ENCODE results near the gene C11orf68.

C11orf68 gene

DNA sequence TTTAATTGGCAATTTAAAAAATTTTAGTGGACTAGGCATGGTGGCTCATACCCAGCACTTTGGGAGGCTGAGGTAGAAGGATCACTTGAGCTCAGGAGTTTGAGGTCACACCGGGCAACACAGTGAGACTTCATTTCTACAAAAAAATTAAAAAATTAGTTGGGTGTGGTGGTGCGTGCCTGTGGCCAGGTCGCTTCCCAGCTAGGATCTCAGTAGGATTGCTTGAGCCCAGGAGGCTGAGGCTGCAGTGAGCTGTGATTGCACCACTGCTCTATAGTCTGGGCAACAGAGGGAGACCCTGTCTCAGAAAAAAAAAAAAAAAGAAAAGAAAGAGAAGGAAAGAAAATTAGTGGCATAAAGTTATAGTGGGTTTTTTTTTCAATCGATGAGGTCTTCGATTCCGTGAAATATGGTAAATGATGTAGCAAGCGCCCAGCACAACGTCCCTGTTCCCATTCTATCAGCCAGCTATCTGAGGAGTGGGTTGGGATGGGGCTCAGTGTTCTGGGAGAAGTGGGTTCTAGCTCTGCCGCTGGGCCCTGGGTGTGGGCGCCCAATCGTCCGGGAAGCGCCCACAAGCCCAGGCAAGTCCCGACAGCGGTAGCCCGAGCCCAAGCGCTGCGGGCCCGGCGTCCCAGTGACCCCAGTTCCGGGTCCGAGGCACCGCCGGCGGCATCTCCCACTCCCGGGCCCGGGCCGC lies 20.1 kb downstream of the C11orf68 start (continued):
- peak; percentile 82; the same call in 1 of the 2 replicates for TF ChIP-seq IKZF3 (tag by site-specific recombination; IDR thresholded peaks at IDR 0.05)
- no peak for TF ChIP-seq ZNF530 (tag by site-specific recombination; IDR thresholded peaks at IDR 0.05; ENCODE audit: low read depth)

DNA sequence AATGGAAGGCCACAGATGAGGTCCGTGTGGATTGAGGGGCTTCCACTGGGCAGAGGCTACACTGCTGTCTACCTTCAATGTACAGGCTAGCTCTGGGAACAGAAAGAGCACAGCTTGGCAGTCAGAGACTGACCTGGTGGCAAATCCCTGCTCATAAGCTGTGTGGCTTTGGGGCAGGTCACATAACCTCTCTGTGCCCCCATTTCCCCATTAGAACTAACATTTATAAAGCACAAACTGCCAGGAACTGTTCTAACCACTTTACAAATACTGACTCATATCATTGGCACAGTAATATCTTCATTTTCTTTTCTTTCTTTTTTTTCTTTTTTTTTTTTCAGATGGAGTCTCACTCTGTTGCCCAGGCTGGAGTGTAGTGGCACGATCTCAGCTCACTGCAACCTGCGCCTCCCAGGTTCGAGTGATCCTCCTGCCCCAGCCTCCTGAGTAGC lies 21.8 kb downstream of the C11orf68 start:
- Histone ChIP-seq H3K36me3 (ENCODE audit: control insufficient read depth in 2 of 2, insufficient read depth in 1 of 2, low read length in 2 of 2) (peaks cover 0 to 3% of the 10 kb centered on the region in 2 experiments; a peak in 1 of 3 replicates), H3K27ac (ENCODE audit: extremely low read depth, low read depth, low read length) (no peak overlapping the region)

DNA sequence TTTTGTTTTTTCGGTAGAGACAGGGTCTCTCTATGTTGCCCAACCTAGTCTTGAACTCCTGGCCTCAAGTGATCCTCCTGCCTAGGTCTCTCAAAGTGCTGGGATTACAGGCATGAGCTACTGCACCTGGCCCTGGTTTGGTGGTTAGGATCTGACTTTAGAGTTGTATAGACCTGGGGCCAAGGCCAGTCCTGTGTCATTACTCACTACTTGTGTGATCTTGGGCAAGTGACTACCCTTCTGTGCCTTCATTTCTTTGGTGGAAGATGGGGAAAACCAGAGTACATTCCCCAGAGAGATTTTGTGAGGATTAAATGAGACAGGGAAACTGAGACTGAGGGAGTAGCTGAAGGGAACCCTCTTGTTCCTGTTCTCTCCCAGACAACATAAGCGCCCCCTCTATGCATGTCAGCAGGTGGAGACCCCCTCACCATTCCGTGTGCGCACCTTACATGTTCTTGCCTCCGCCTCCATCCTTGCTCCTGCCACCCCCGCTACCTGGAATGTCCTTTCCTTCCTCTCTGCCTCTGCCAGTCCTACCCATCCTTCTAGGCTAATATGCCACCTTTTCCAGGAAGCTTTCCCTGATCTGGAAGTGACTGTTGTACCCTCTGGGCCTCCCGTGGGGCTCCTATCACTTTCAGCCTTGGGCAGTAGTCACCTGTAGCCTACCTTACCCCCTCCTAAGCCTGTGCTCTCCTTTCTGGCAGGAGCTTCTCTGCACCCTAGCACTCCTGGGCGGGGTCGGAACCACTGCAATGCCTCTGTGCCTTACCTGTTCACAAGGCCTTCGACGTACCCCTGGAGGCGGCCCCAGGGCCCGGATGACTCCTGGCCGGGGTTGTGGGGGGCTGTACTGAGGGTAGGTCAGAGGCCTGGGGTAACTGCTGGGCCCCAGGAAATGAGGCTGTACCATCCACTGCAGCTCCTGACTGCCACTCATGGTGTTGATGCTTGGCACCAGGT lies 22.5 kb downstream of the C11orf68 start:
- Histone ChIP-seq H3K4me3 (ENCODE audit: low read depth, low read length) (no peak overlapping the region), H3K4me1 (ENCODE audit: control insufficient read depth, insufficient read depth, low read length) (no peaks in the 10 kb centered on the region), H3K27ac (ENCODE audit: extremely low read depth, low read depth, low read length) (no peak overlapping the region), H3K9me3 (ENCODE audit: control insufficient read depth, insufficient read depth, low read depth, low read length) (no peaks in the 10 kb centered on the region), H3K36me3 (ENCODE audit: control insufficient read depth in 2 of 2, insufficient read depth in 1 of 2, low read length in 2 of 2) (peaks cover 0 to 3% of the 10 kb centered on the region in 2 experiments; a peak in 1 of 3 replicates)
- POLR2A ChIA-PET = interaction anchor here (1.0 kb wide), 1 partner anchor 15 kb away, joined by 3 read pairs; no protein-coding TSS in a partner anchor
- CTCF ChIA-PET = interaction anchor here (0.5 to 3.5 kb wide), 7 partner anchors 8 to 97 kb away, joined by 3 to 36 read pairs (median 3); partner anchors contain the start of genes CCDC85B, FIBP and MUS81
- TF ChIP-seq ZSCAN23 (tag by site-specific recombination; IDR thresholded peaks at IDR 0.05) = no peak
- TF ChIP-seq ZNF530 (tag by site-specific recombination; IDR thresholded peaks at IDR 0.05; ENCODE audit: low read depth) = no peak
- no peak for TF ChIP-seq SP7 (tag by site-specific recombination; IDR thresholded peaks at IDR 0.05)
- TF ChIP-seq, protein P1, sequence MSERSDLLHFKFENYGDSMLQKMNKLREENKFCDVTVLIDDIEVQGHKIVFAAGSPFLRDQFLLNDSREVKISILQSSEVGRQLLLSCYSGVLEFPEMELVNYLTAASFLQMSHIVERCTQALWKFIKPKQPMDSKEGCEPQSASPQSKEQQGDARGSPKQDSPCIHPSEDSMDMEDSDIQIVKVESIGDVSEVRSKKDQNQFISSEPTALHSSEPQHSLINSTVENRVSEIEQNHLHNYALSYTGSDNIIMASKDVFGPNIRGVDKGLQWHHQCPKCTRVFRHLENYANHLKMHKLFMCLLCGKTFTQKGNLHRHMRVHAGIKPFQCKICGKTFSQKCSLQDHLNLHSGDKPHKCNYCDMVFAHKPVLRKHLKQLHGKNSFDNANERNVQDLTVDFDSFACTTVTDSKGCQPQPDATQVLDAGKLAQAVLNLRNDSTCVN (tag by site-specific recombination; optimal IDR thresholded peaks at IDR 0.05) = no peak
- TF ChIP-seq ZNF423 (tag by site-specific recombination; IDR thresholded peaks at IDR 0.05) = no peak
- no peak for TF ChIP-seq ZNF654 (tag by site-specific recombination; IDR thresholded peaks at IDR 0.05; ENCODE audit: low read depth)
- no peak for TF ChIP-seq ZNF16 (tag by site-specific recombination; IDR thresholded peaks at IDR 0.05; ENCODE audit: low read depth)
- no peak for TF ChIP-seq IKZF3 (tag by site-specific recombination; IDR thresholded peaks at IDR 0.05)
- no peak for TF ChIP-seq ZNF529 (tag by site-specific recombination; IDR thresholded peaks at IDR 0.05; ENCODE audit: insufficient replicate concordance)
- TF ChIP-seq ZNF548 (tag by site-specific recombination; IDR thresholded peaks at IDR 0.05) = no peak
- TF ChIP-seq ZNF830 (tag by site-specific recombination; IDR thresholded peaks at IDR 0.05; ENCODE audit: low read depth) = no peak
- TF ChIP-seq, protein P2, sequence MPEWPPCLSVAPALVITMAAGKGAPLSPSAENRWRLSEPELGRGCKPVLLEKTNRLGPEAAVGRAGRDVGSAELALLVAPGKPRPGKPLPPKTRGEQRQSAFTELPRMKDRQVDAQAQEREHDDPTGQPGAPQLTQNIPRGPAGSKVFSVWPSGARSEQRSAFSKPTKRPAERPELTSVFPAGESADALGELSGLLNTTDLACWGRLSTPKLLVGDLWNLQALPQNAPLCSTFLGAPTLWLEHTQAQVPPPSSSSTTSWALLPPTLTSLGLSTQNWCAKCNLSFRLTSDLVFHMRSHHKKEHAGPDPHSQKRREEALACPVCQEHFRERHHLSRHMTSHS (tag by site-specific recombination; IDR thresholded peaks at IDR 0.05) = no peak
- TF ChIP-seq ZNF19 (tag by site-specific recombination; IDR thresholded peaks at IDR 0.05; ENCODE audit: low read depth) = no peak

More for the DNA sequence above, 21.8 kb downstream of the C11orf68 start:
- H3K4me1 ChIP-seq (ENCODE audit: control insufficient read depth, insufficient read depth, low read length) = no peaks in the 10 kb centered on the region
- TF ChIP-seq ZFP37 (tag by site-specific recombination; IDR thresholded peaks at IDR 0.05) (no peak), ZFHX2 (tag by site-specific recombination; conservative IDR thresholded peaks at IDR 0.05) (no peak), ZNF350 (tag by site-specific recombination; IDR thresholded peaks at IDR 0.05) (no peak), ZNF776 (tag by site-specific recombination; IDR thresholded peaks at IDR 0.05; ENCODE audit: borderline replicate concordance) (no peak), ZNF121 (tag by site-specific recombination; IDR thresholded peaks at IDR 0.05) (peak; percentile 56; the same call in 1 of the 2 replicates), ZNF175 (tag by site-specific recombination; IDR thresholded peaks at IDR 0.05) (no peak), ZNF747 (tag by site-specific recombination; IDR thresholded peaks at IDR 0.05) (no peak), ZSCAN16 (tag by site-specific recombination; IDR thresholded peaks at IDR 0.05) (no peak), GLI2 (tag by site-specific recombination; IDR thresholded peaks at IDR 0.05; ENCODE audit: borderline replicate concordance, low read depth) (no peak), ZNF202 (tag by site-specific recombination; IDR thresholded peaks at IDR 0.05; ENCODE audit: borderline replicate concordance) (no peak), ZNF423 (tag by site-specific recombination; IDR thresholded peaks at IDR 0.05) (no peak), ZNF529 (tag by site-specific recombination; IDR thresholded peaks at IDR 0.05; ENCODE audit: insufficient replicate concordance) (no peak), ZNF768 (tag by site-specific recombination; IDR thresholded peaks at IDR 0.05) (0 out of 2 replicates have a peak, but pooled peaks have one; percentile 29)
- TF ChIP-seq, protein P3, sequence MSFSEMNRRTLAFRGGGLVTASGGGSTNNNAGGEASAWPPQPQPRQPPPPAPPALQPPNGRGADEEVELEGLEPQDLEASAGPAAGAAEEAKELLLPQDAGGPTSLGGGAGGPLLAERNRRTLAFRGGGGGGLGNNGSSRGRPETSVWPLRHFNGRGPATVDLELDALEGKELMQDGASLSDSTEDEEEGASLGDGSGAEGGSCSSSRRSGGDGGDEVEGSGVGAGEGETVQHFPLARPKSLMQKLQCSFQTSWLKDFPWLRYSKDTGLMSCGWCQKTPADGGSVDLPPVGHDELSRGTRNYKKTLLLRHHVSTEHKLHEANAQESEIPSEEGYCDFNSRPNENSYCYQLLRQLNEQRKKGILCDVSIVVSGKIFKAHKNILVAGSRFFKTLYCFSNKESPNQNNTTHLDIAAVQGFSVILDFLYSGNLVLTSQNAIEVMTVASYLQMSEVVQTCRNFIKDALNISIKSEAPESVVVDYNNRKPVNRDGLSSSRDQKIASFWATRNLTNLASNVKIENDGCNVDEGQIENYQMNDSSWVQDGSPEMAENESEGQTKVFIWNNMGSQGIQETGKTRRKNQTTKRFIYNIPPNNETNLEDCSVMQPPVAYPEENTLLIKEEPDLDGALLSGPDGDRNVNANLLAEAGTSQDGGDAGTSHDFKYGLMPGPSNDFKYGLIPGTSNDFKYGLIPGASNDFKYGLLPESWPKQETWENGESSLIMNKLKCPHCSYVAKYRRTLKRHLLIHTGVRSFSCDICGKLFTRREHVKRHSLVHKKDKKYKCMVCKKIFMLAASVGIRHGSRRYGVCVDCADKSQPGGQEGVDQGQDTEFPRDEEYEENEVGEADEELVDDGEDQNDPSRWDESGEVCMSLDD (tag by site-specific recombination; IDR thresholded peaks at IDR 0.05) = no peak
- ChIA-PET POLR2A (interaction anchor here (0.6 to 1.0 kb wide), 2 partner anchors 9 to 14 kb away, joined by 3 read pairs; partner anchors contain the start of gene FIBP), CTCF (interaction anchor here (0.5 to 3.5 kb wide), 6 partner anchors 8 to 96 kb away, joined by 3 to 36 read pairs (median 4); partner anchors contain the start of genes CCDC85B, FIBP and MUS81)
- H3K4me3 ChIP-seq (ENCODE audit: low read depth, low read length) = no peak overlapping the region
- no peaks in the 10 kb centered on the region for H3K9me3 ChIP-seq (ENCODE audit: control insufficient read depth, insufficient read depth, low read depth, low read length)

Measured in HEK293 (cell line).